GM19468 (cell line): ENCODE results near the gene TBC1D2B.

Source experiments
- ATAC-seq: cut with Tn5 transposase; IDR thresholded peaks from one replicate; pipeline ENCODE4 v1.9.1; 2021; ENCODE audit warnings: mild to moderate bottlenecking, moderate library complexity, moderate number of reproducible peaks; ENCODE audit not compliant: unreplicated experiment; ENCODE audit errors: extremely low read depth

TBC1D2B gene

GRCh38 chr15:78075490-78076230, 1.9 kb downstream of the TBC1D2B start:
- no peak for ATAC-seq

GRCh38 chr15:78073046-78073787, 4.3 kb downstream of the TBC1D2B start:
- no peak for ATAC-seq

GRCh38 chr15:78072080-78072892, 5.2 kb downstream of the TBC1D2B start:
- ATAC-seq = no peak

- no peak for ATAC-seq
These were observed 6.1 kb downstream of the TBC1D2B start for GRCh38 chr15:78071383-78071782.

- no peak for ATAC-seq
These were observed 7.3 kb downstream of the TBC1D2B start for GRCh38 chr15:78070049-78070700.

GRCh38 chr15:78069462-78070029, 8.0 kb downstream of the TBC1D2B start:
- no peak for ATAC-seq

GRCh38 chr15:78069052-78069414, 8.5 kb downstream of the TBC1D2B start:
- ATAC-seq = no peak

- no peak for ATAC-seq
These were observed 9.9 kb downstream of the TBC1D2B start for GRCh38 chr15:78067328-78068228.

- ATAC-seq = peak; percentile 33
These were observed 11.3 kb downstream of the TBC1D2B start for GRCh38 chr15:78065973-78066946.

- ATAC-seq = no peak
These were observed 12.1 kb downstream of the TBC1D2B start for GRCh38 chr15:78065284-78065872.

GRCh38 chr15:78064544-78064943, 13.0 kb downstream of the TBC1D2B start:
- ATAC-seq = no peak

GRCh38 chr15:78063970-78064385, 13.5 kb downstream of the TBC1D2B start:
- no peak for ATAC-seq

- ATAC-seq = no peak
These were observed 14.3 kb downstream of the TBC1D2B start for GRCh38 chr15:78063217-78063616.

- ATAC-seq = no peak
These were observed 15.5 kb downstream of the TBC1D2B start for GRCh38 chr15:78061963-78062427.

GRCh38 chr15:78060232-78060631, 17.3 kb downstream of the TBC1D2B start:
- ATAC-seq = no peak

- ATAC-seq = no peak
These were observed 18.2 kb downstream of the TBC1D2B start for GRCh38 chr15:78059110-78059839.
